K562 (cell line): ENCODE data around the gene AGRN. TPM values are rescaled to one million over a fixed set of nuclear protein-coding genes. Genes with fewer than 3 reads are reported as not detected.
A peak's percentile ranks its signal among the peaks of the same experiment; 100 is the strongest.

Source experiments
- ELF1 ChIP-seq: fragments of 200-800 bp; sonication (Bioruptor generic); IDR thresholded peaks from 2 replicates; pipeline ENCODE4 v1.6.1; 2016; ENCODE audit warnings: missing genetic modification characterization, missing compliant biosample characterization
- ETS2 ChIP-seq: IDR thresholded peaks from 2 replicates; pipeline ENCODE4 v1.6.1; 2016; ENCODE audit warnings: borderline replicate concordance, missing genetic modification characterization, mild to moderate bottlenecking, moderate library complexity, missing compliant biosample characterization; ENCODE audit not compliant: poor library complexity, severe bottlenecking
- GTF2A2 ChIP-seq: IDR thresholded peaks from 2 replicates; pipeline ENCODE4 v1.6.1; 2016; ENCODE audit warnings: mild to moderate bottlenecking, missing genetic modification characterization, missing compliant biosample characterization
- HSF4 ChIP-seq: fragments of 250-450 bp; sonication (Bioruptor Pico); IDR thresholded peaks from 2 replicates; pipeline ENCODE4 v2.1.2; 2022; ENCODE audit warnings: mild to moderate bottlenecking, moderate library complexity, borderline replicate concordance
- JUND ChIP-seq, 2 experiments: IDR thresholded peaks; 2 replicates in 1 of 2; 3 replicates in 1 of 2; pipeline ENCODE4 v1.6.1; 2011; ENCODE audit warnings: borderline replicate concordance in 2 of 2, low read depth in 2 of 2, low read length in 2 of 2, improper control_type of control experiment in 1 of 2, missing biosample characterization in 1 of 2, missing genetic modification characterization in 1 of 2, missing genetic modification reagents in 1 of 2
- SETDB1 ChIP-seq: IDR thresholded peaks from one replicate; pipeline ENCODE4 v1.6.1; 2012; ENCODE audit warnings: low read length, control low read depth, inconsistent platforms
- TAF7 ChIP-seq: fragments of 450-650 bp; IDR thresholded peaks from 2 replicates; pipeline ENCODE4 v1.6.1; 2016; ENCODE audit warnings: missing genetic modification characterization, missing compliant biosample characterization
- XRCC5 ChIP-seq: fragments of 200-400 bp; formaldehyde crosslinking; IDR thresholded peaks from 2 replicates; pipeline ENCODE4 v1.6.1; 2017; ENCODE audit warnings: low read depth, mild to moderate bottlenecking, low read length
- ZFPM2 ChIP-seq: fragments of 250-450 bp; sonication (Bioruptor Pico); IDR thresholded peaks from 2 replicates; pipeline ENCODE4 v1.5.1; 2022; ENCODE audit warnings: mild to moderate bottlenecking
- ZNF146 ChIP-seq: IDR thresholded peaks from one replicate; pipeline ENCODE4 v1.6.1; 2018; ENCODE audit warnings: missing compliant biosample characterization; ENCODE audit not compliant: unreplicated experiment
- ZNF197 ChIP-seq: fragments of 200-800 bp; sonication (Bioruptor generic); IDR thresholded peaks from 2 replicates; pipeline ENCODE4 v1.6.1; 2016; ENCODE audit warnings: low read depth, missing genetic modification characterization, missing compliant biosample characterization
- ZNF695 ChIP-seq: fragments of 450-650 bp; formaldehyde crosslinking; IDR thresholded peaks from 2 replicates; pipeline ENCODE4 v1.4.0; 2020; ENCODE audit warnings: mild to moderate bottlenecking, moderate library complexity
- ZZZ3 ChIP-seq: fragments of 450-650 bp; IDR thresholded peaks from 2 replicates; pipeline ENCODE4 v1.6.1; 2016; ENCODE audit warnings: antibody characterized with exemption, mild to moderate bottlenecking, moderate library complexity
- polyA plus RNA-seq, 8 experiments: library from polyadenylated mRNA; depleted of rRNA in 4 of 8; stranded (reverse) in 5 of 8; unstranded in 3 of 8; fragments of >200 nt; fragmentation: Nextera tagmentation in 2 of 8; fragmentation: Illumina TruSeq in 1 of 8; extraction: Ambion mirVana in 2 of 8; extraction: Trizol in 1 of 8; gene quantifications; 2 replicates each; pipeline versions ENCODE4 v1.2.1 to v1.2.3, GENCODE V29; 2011 to 2014; ENCODE audit warnings: inconsistent platforms in 1 of 8, missing spikeins in 1 of 8
- total RNA-seq, 7 experiments: library from RNA; depleted of rRNA in 6 of 7; stranded (reverse); fragments of >200 nt in 6 of 7; fragmentation: Illumina TruSeq in 2 of 7; extraction: Trizol in 2 of 7; gene quantifications; 2 replicates each; pipeline versions ENCODE4 v1.2.1 to v1.2.3, GENCODE V29; 2011 to 2021; ENCODE audit warnings: low replicate concordance in 1 of 7
- TF ChIP-seq, protein P1 (sequence below), 2 experiments: fragments of 450-650 bp; IDR thresholded peaks; 2 replicates each; pipeline ENCODE4 v1.6.1; 2016; ENCODE audit warnings: mild to moderate bottlenecking in 2 of 2, borderline replicate concordance in 1 of 2, low read depth in 1 of 2, moderate library complexity in 1 of 2
- TF ChIP-seq, protein P2 (sequence below), 2 experiments: IDR thresholded peaks; 2 replicates each; pipeline ENCODE4 v1.6.1; 2011; ENCODE audit warnings: borderline replicate concordance in 1 of 2, control low read depth in 1 of 2, low read depth in 1 of 2, low read length in 1 of 2, mild to moderate bottlenecking in 1 of 2, mixed read lengths in 1 of 2, moderate library complexity in 1 of 2; ENCODE audit not compliant: insufficient read depth in 1 of 2, insufficient read length in 1 of 2, poor library complexity in 1 of 2, severe bottlenecking in 1 of 2; ENCODE audit errors: extremely low read depth in 1 of 2
- TF ChIP-seq, protein P3 (sequence below): fragments of 450-650 bp; formaldehyde crosslinking; IDR thresholded peaks from 2 replicates; pipeline ENCODE4 v1.4.0; 2020; ENCODE audit warnings: mild to moderate bottlenecking

AGRN gene
- total and polyA plus RNA-seq, 9 of the 15 experiments (the other 6 are each of a cell fraction or from before 2014, with no cell fraction given), result 0.04 to 111 (median 18.1) TPM

DNA sequence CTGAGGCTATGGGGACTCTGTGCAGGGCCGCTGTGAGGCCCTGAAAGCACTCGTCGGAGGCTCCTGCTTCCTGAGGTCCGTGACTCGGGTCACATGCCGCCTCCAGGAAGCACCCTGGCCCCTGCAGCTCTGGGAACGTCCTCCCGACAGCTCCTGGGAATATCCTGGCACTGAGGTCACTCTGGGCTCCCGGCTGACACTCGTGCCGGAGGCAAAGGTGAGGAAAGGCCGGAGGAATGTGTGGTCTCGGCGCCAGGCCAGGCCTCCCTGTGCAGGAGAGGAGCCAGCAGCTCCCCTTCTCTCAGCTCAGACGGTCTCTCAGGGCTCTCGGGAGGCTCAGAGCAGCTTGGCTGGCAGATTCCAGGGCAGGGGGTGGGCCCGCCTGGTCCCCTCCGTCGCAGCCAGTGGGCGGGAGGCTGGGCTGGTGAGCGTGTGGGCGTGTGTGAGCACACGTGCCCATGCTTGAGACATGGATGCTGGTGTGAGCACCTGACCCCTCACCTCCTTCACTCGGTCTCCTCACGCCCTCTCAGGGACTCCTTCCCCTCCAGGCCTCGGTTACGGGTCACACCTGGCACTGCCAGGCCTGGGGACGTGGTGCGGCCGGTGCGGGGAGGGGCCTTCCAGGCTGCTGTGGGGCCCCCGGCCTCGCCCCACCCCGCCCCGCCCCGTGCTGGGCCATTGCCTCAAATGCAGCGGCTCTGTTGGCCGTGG, 59.6 kb downstream of the AGRN start (continued):
- TF ChIP-seq, protein P1, sequence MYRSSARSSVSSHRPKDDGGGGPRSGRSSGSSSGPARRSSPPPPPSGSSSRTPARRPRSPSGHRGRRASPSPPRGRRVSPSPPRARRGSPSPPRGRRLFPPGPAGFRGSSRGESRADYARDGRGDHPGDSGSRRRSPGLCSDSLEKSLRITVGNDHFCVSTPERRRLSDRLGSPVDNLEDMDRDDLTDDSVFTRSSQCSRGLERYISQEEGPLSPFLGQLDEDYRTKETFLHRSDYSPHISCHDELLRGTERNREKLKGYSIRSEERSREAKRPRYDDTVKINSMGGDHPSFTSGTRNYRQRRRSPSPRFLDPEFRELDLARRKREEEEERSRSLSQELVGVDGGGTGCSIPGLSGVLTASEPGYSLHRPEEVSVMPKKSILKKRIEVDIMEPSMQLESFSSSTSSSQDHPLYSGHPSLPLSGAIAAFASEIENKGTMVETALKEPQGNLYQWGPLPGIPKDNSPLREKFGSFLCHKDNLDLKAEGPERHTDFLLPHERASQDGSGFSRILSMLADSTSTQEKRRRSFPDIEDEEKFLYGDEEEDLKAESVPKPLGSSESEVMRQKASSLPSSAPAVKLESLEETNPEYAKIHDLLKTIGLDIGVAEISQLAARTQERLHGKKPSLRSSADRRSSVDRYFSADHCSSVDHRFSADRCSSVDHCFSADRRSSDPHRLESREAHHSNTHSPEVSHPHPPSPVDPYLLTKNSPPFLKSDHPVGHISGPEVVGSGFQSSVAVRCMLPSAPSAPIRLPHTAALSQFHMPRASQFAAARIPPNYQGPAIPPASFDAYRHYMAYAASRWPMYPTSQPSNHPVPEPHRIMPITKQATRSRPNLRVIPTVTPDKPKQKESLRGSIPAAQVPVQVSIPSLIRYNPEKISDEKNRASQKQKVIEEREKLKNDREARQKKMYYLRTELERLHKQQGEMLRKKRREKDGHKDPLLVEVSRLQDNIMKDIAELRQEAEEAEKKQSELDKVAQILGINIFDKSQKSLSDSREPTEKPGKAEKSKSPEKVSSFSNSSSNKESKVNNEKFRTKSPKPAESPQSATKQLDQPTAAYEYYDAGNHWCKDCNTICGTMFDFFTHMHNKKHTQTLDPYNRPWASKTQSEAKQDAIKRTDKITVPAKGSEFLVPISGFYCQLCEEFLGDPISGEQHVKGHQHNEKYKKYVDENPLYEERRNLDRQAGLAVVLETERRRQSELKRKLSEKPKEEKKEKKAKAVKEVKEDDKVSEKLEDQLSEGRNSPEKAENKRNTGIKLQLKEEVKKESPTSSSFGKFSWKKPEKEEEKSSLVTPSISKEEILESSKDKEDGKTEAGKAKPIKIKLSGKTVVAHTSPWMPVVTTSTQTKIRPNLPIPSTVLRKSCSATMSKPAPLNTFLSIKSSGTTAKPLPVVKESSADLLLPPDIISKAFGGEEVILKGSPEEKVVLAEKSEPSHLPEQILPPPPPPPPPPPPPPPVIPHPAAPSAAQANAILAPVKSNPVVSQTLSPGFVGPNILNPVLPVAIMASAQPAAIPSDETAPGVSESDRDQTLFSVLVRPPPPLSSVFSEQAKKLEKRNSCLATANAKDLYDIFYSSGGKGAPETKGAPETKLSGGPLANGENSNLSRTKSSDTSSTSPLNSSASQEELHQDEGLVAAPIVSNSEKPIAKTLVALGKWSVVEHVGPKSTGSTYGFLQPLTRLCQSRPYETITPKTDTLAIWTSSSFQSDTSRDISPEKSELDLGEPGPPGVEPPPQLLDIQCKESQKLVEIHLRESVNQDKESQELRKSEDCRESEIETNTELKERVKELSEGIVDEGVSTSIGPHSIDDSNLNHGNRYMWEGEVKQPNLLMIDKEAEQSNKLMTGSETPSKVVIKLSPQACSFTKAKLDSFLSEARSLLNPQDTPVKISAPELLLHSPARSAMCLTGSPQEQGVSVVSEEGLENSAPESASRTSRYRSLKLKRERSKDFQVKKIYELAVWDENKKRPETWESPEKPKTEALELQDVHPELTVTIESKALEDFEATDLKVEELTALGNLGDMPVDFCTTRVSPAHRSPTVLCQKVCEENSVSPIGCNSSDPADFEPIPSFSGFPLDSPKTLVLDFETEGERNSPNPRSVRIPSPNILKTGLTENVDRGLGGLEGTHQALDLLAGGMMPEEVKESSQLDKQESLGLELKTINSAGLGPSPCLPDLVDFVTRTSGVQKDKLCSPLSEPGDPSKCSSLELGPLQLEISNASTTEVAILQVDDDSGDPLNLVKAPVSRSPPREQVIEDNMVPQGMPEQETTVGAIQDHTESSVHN (IDR thresholded peaks at IDR 0.05; ENCODE audit: borderline replicate concordance in 1 of 2, low read depth in 1 of 2), result no peak
- TF ChIP-seq, protein P2, sequence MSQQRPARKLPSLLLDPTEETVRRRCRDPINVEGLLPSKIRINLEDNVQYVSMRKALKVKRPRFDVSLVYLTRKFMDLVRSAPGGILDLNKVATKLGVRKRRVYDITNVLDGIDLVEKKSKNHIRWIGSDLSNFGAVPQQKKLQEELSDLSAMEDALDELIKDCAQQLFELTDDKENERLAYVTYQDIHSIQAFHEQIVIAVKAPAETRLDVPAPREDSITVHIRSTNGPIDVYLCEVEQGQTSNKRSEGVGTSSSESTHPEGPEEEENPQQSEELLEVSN (IDR thresholded peaks at IDR 0.05; ENCODE audit: borderline replicate concordance in 1 of 2, extremely low read depth in 1 of 2, insufficient read depth in 1 of 2, insufficient read length in 1 of 2, low read depth in 1 of 2, low read length in 1 of 2, poor library complexity in 1 of 2, severe bottlenecking in 1 of 2), result peak; percentile 62 to 78
- TF ChIP-seq SETDB1 (no peak), ZFPM2 (no peak), ZNF197 (CRISPR knock-in tag) (no peak), HSF4 (CRISPR knock-in tag) (no peak), ZNF695 (CRISPR knock-in tag) (no peak), XRCC5 (no peak), TAF7 (tag) (no peak), ZZZ3 (no peak), ETS2 (tag) (no peak), ELF1 (tag) (no peak), GTF2A2 (tag) (no peak), ZNF146 (CRISPR knock-in tag) (no peak), JUND (IDR thresholded peaks at IDR 0.05; ENCODE audit: borderline replicate concordance, low read depth, low read length) (no peak), JUND (tag; IDR thresholded peaks at IDR 0.05; ENCODE audit: borderline replicate concordance, low read depth, low read length) (no peak)
- TF ChIP-seq, protein P3, sequence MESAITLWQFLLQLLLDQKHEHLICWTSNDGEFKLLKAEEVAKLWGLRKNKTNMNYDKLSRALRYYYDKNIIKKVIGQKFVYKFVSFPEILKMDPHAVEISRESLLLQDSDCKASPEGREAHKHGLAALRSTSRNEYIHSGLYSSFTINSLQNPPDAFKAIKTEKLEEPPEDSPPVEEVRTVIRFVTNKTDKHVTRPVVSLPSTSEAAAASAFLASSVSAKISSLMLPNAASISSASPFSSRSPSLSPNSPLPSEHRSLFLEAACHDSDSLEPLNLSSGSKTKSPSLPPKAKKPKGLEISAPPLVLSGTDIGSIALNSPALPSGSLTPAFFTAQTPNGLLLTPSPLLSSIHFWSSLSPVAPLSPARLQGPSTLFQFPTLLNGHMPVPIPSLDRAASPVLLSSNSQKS (CRISPR knock-in tag), result no peak
